Measurements from ENCODE around the gene FAM50B. TPM values are rescaled to one million over a fixed set of nuclear protein-coding genes. Genes with fewer than 3 reads are reported as not detected.

FAM50B gene
- total and polyA plus RNA-seq, 10 of the 15 experiments (the other 5 are each of a cell fraction or from before 2014, with no cell fraction given) = 0.58 to 10.2 (median 5.9) TPM

DNA sequence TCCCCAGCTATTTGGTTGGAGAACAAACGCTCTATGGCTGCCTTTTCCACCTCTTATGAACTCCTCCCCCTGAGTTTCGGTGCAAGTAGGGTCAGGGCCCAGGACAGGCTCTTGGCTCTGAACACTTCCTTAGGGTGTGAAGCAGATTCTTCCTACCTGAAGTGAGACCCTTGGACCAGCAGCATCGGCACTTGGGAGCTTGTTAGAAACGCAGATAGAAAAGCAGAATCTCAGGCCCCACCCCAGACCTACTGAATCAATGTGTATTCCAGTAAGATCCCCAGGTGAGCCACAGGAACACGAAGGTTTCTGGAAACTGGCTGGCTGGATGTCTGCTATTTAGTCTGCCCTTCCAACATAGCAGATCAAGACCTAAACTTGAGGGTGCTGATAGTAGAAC is 3.2 kb downstream of the FAM50B start:
- Histone ChIP-seq H3K4me3 (no peak overlapping the region), H3K4me1 (ENCODE audit: control insufficient read depth, insufficient read depth, low read length) (peaks cover 15% of the 10 kb centered on the region), H3K27me3 (replicated peaks in 1 of 2; ENCODE audit: control insufficient read depth in 2 of 2, insufficient read depth in 2 of 2, low read length in 1 of 2) (no peaks in the 10 kb centered on the region), H4K20me1 (ENCODE audit: control insufficient read depth, insufficient read depth) (no peaks in the 10 kb centered on the region), H3K27ac (ENCODE audit: control insufficient read depth, insufficient read depth) (no peak overlapping the region), H2AFZ (ENCODE audit: control insufficient read depth, low read depth, low read length) (no peak overlapping the region), H3K9ac (ENCODE audit: control insufficient read depth, insufficient read depth, low read length) (no peak overlapping the region), H3K9me3 (replicated peaks; ENCODE audit: control insufficient read depth, insufficient read depth, low read length) (no peaks in the 10 kb centered on the region; the same call in 2 of the 3 replicates), H3K79me2 (ENCODE audit: control insufficient read depth, insufficient read depth, low read length) (peaks cover 4% of the 10 kb centered on the region), H3K36me3 (ENCODE audit: control insufficient read depth in 2 of 2, insufficient read depth in 2 of 2, low read length in 1 of 2) (no peaks in the 10 kb centered on the region), H3K4me2 (ENCODE audit: control insufficient read depth, insufficient read depth) (no peak overlapping the region)
- RAD21 ChIA-PET (ENCODE audit: unreplicated experiment) = no interaction called here
- no peak for ATAC-seq
- POLR2A ChIA-PET = no interaction called here
- BruUV-seq (replicated peaks) = no TSS peak
- in situ Hi-C loops (cut with MboI) = no loop called here
- CTCF ChIA-PET = interaction anchor here (0.6 to 1.7 kb wide), 3 partner anchors 10 to 25 kb away, joined by 3 to 4 read pairs (median 3); no protein-coding TSS in a partner anchor
- DNase-seq (ENCODE audit: low read depth, low spot score) = no peak
- intact Hi-C loops (cut with micrococcal nuclease; ENCODE audit: unreplicated experiment) = loop anchor here (5.0 kb wide), 2 partner anchors 105 to 135 kb away; no protein-coding TSS in a partner anchor
- SMC1A ChIA-PET (ENCODE audit: uncharacterized antibody, unreplicated experiment) = interaction anchor here (1.3 kb wide), 1 partner anchor 303 kb away, joined by 3 read pairs; no protein-coding TSS in a partner anchor
- no peak for FAIRE-seq
- 79% methylated on average over 5 of the region's 5 CpGs for WGBS (ENCODE audit: insufficient coverage, insufficient replicate concordance, low lambda C conversion rate, missing lambda C conversion rate)
- no peak for TF ChIP-seq MEF2A (IDR thresholded peaks at IDR 0.05; ENCODE audit: insufficient read depth, low read depth, low read length)
- TF ChIP-seq TBL1XR1 (IDR thresholded peaks at IDR 0.05; ENCODE audit: low read depth, low read length) = no peak
- TF ChIP-seq, protein P1, sequence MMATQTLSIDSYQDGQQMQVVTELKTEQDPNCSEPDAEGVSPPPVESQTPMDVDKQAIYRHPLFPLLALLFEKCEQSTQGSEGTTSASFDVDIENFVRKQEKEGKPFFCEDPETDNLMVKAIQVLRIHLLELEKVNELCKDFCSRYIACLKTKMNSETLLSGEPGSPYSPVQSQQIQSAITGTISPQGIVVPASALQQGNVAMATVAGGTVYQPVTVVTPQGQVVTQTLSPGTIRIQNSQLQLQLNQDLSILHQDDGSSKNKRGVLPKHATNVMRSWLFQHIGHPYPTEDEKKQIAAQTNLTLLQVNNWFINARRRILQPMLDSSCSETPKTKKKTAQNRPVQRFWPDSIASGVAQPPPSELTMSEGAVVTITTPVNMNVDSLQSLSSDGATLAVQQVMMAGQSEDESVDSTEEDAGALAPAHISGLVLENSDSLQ (IDR thresholded peaks at IDR 0.05) = no peak
- no peak for TF ChIP-seq ZNF274 (IDR thresholded peaks at IDR 0.05; ENCODE audit: insufficient read depth, insufficient read length)
- TF ChIP-seq MXI1 (IDR thresholded peaks at IDR 0.05; ENCODE audit: low read depth, low read length) = no peak
- TF ChIP-seq, protein P2, sequence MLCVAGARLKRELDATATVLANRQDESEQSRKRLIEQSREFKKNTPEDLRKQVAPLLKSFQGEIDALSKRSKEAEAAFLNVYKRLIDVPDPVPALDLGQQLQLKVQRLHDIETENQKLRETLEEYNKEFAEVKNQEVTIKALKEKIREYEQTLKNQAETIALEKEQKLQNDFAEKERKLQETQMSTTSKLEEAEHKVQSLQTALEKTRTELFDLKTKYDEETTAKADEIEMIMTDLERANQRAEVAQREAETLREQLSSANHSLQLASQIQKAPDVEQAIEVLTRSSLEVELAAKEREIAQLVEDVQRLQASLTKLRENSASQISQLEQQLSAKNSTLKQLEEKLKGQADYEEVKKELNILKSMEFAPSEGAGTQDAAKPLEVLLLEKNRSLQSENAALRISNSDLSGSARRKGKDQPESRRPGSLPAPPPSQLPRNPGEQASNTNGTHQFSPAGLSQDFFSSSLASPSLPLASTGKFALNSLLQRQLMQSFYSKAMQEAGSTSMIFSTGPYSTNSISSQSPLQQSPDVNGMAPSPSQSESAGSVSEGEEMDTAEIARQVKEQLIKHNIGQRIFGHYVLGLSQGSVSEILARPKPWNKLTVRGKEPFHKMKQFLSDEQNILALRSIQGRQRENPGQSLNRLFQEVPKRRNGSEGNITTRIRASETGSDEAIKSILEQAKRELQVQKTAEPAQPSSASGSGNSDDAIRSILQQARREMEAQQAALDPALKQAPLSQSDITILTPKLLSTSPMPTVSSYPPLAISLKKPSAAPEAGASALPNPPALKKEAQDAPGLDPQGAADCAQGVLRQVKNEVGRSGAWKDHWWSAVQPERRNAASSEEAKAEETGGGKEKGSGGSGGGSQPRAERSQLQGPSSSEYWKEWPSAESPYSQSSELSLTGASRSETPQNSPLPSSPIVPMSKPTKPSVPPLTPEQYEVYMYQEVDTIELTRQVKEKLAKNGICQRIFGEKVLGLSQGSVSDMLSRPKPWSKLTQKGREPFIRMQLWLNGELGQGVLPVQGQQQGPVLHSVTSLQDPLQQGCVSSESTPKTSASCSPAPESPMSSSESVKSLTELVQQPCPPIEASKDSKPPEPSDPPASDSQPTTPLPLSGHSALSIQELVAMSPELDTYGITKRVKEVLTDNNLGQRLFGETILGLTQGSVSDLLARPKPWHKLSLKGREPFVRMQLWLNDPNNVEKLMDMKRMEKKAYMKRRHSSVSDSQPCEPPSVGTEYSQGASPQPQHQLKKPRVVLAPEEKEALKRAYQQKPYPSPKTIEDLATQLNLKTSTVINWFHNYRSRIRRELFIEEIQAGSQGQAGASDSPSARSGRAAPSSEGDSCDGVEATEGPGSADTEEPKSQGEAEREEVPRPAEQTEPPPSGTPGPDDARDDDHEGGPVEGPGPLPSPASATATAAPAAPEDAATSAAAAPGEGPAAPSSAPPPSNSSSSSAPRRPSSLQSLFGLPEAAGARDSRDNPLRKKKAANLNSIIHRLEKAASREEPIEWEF (IDR thresholded peaks at IDR 0.05; ENCODE audit: insufficient replicate concordance, low read depth, low read length) = no peak
- no peak for TF ChIP-seq PML (IDR thresholded peaks at IDR 0.05; ENCODE audit: low read length)
- TF ChIP-seq ZBED1 (IDR thresholded peaks at IDR 0.05; ENCODE audit: borderline replicate concordance) = no peak
- TF ChIP-seq YY1 (IDR thresholded peaks at IDR 0.05; ENCODE audit: low read depth, low read length) = no peak
- no peak for TF ChIP-seq ATF7 (IDR thresholded peaks at IDR 0.05; ENCODE audit: low read depth)
- no peak for TF ChIP-seq DPF2 (IDR thresholded peaks at IDR 0.05)
- TF ChIP-seq SIX5 (IDR thresholded peaks at IDR 0.05; ENCODE audit: low read depth, low read length, severe bottlenecking) = no peak
- TF ChIP-seq, protein P3, sequence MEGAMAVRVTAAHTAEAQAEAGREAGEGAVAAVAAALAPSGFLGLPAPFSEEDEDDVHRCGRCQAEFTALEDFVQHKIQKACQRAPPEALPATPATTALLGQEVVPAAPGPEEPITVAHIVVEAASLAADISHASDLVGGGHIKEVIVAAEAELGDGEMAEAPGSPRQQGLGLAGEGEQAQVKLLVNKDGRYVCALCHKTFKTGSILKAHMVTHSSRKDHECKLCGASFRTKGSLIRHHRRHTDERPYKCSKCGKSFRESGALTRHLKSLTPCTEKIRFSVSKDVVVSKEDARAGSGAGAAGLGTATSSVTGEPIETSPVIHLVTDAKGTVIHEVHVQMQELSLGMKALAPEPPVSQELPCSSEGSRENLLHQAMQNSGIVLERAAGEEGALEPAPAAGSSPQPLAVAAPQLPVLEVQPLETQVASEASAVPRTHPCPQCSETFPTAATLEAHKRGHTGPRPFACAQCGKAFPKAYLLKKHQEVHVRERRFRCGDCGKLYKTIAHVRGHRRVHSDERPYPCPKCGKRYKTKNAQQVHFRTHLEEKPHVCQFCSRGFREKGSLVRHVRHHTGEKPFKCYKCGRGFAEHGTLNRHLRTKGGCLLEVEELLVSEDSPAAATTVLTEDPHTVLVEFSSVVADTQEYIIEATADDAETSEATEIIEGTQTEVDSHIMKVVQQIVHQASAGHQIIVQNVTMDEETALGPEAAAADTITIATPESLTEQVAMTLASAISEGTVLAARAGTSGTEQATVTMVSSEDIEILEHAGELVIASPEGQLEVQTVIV (IDR thresholded peaks at IDR 0.05; ENCODE audit: borderline replicate concordance, partially characterized antibody) = no peak
- TF ChIP-seq MYB (IDR thresholded peaks at IDR 0.05; ENCODE audit: borderline replicate concordance, low read depth, low read length) = no peak
- TF ChIP-seq, protein P4, sequence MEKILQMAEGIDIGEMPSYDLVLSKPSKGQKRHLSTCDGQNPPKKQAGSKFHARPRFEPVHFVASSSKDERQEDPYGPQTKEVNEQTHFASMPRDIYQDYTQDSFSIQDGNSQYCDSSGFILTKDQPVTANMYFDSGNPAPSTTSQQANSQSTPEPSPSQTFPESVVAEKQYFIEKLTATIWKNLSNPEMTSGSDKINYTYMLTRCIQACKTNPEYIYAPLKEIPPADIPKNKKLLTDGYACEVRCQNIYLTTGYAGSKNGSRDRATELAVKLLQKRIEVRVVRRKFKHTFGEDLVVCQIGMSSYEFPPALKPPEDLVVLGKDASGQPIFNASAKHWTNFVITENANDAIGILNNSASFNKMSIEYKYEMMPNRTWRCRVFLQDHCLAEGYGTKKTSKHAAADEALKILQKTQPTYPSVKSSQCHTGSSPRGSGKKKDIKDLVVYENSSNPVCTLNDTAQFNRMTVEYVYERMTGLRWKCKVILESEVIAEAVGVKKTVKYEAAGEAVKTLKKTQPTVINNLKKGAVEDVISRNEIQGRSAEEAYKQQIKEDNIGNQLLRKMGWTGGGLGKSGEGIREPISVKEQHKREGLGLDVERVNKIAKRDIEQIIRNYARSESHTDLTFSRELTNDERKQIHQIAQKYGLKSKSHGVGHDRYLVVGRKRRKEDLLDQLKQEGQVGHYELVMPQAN (conservative IDR thresholded peaks at IDR 0.05) = no peak

All from GM12878 (cell line).